Lower leg skin (tissue), 4 donors: Measurements from ENCODE around the gene SHFL. TPM values are rescaled to one million over a fixed set of nuclear protein-coding genes. Genes with fewer than 3 reads are reported as not detected.

ENCODE experiments used
- DNase-seq, 2 donors: peaks; one replicate each; pipeline ENCODE4 v3.0.0-alpha.2; 2019; ENCODE audit warnings: low spot score in 2 of 2
- H3K4me3 ChIP-seq: fragments of 200-600 bp; sonication (generic); 2 replicates; pipeline ENCODE4 v1.5.1; 2017; ENCODE audit warnings: mild to moderate bottlenecking, low read depth; ENCODE audit not compliant: poor library complexity, severe bottlenecking
- POLR2A ChIP-seq, 2 donors: fragments of 450-650 bp; IDR thresholded peaks; one replicate each; pipeline ENCODE4 v1.6.1; 2016 to 2017; ENCODE audit warnings: antibody characterized with exemption in 2 of 2, mild to moderate bottlenecking in 1 of 2, moderate library complexity in 1 of 2
- WGBS, 2 donors: methylation state at CpG; one replicate each; pipeline ENCODE4 v1.1.5; 2018; 5-methylcytosine and 5-hydroxymethylcytosine counted together
- intact Hi-C: fragments of 100-400 bp; cut with DNase I; formaldehyde crosslinking; loops from one replicate; pipeline ENCODE4 v1.15.0; 2023; ENCODE audit warnings: low total_unique reads
- microRNA-seq, 2 donors: library from miRNA; unstranded; fragments of <30 nt; microRNA quantifications; one replicate each; pipeline ENCODE4, GENCODE V29; 2016; ENCODE audit warnings: borderline replicate concordance in 2 of 2, borderline number of aligned reads in 1 of 2
- total RNA-seq, 4 donors: library from RNA; depleted of rRNA; stranded (reverse); fragments of >200 nt; gene quantifications; one replicate each; pipeline ENCODE4 v1.1.0, GENCODE V29; 2016
- TF ChIP-seq, protein P1 (sequence below), 3 donors: fragments of 450-650 bp; IDR thresholded peaks; one replicate each; pipeline ENCODE4 v1.5.1; 2016; ENCODE audit warnings: antibody characterized with exemption in 3 of 3, mild to moderate bottlenecking in 3 of 3, moderate library complexity in 2 of 3

Gene SHFL
- total RNA-seq, 4 donors from 2014 or later: 17.0 to 24.6 (median 23.3) TPM

DNA sequence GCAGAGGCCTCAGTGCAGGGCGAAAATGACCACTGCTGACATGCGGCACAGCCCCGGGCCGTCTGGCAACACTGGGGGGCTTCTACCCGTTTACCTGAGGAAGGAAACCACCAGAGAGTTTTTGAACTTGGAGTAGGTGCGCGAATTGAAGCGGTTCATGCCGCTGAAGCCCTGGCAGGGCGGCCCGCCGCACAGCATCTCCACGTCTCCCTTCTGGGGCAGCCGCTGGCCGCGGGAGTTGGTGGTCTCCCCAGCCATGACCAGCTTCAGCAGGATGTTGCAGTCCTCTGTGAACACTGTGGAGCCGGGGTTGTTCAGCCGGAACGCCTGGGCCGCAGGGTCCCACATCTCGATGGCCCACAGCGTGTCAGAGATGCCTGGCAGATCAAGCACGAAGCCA lies 53.8 kb downstream of the SHFL start:
- DNase-seq: no peak
- WGBS, 2 donors: 95% methylated on average over 19 to 23 of the region's 23 CpGs
- H3K4me3 ChIP-seq: no peak overlapping the region
- TF ChIP-seq, protein P1, sequence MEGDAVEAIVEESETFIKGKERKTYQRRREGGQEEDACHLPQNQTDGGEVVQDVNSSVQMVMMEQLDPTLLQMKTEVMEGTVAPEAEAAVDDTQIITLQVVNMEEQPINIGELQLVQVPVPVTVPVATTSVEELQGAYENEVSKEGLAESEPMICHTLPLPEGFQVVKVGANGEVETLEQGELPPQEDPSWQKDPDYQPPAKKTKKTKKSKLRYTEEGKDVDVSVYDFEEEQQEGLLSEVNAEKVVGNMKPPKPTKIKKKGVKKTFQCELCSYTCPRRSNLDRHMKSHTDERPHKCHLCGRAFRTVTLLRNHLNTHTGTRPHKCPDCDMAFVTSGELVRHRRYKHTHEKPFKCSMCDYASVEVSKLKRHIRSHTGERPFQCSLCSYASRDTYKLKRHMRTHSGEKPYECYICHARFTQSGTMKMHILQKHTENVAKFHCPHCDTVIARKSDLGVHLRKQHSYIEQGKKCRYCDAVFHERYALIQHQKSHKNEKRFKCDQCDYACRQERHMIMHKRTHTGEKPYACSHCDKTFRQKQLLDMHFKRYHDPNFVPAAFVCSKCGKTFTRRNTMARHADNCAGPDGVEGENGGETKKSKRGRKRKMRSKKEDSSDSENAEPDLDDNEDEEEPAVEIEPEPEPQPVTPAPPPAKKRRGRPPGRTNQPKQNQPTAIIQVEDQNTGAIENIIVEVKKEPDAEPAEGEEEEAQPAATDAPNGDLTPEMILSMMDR (IDR thresholded peaks at IDR 0.05): no peak
- no peak for TF ChIP-seq POLR2A (IDR thresholded peaks at IDR 0.05)
- intact Hi-C loops: no loop called here

DNA sequence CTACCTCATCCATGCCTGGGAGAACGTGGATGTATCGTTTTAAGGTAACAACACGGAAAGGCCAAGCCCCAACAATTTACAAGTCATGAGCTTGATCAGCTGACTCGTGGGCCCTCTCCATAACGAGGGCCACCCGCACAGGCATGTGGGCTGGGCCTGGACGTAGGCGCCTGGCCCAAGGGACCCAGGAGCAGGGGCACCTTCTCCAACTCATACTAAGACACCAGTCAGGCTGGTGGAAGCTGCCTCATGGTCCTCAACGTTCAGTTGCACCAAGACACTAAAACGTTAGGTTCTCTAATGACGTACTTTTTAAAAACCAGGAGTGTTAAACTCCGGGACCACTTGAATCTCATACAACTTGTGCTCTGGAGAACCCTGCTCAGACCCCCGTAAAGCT lies 55.4 kb downstream of the SHFL start:
- 89 to 90% methylated on average over 13 of the region's 13 CpGs for WGBS, 2 donors
- no peak for TF ChIP-seq POLR2A (IDR thresholded peaks at IDR 0.05)
- TF ChIP-seq, protein P1 (IDR thresholded peaks at IDR 0.05): no peak

DNA sequence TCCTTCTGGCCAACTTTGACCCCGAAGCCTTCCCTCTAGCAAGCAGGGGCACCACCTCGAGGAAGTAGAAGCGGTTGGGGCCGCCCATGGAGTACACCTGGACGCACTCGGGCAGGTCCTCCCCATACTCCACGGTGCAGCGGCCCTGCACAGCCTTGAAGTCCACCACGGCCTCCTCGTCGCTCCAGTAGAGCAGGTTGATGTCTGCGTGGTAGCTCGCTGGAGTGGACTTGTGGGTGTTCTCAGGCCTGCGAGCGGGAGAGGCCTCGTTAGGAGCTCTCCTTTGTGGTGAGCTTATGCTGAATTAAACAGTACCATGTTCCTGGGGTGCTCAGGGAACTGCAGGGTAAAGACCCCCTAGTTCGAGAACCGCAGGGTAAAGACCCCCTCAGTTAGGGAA lies 55.9 kb downstream of the SHFL start:
- intact Hi-C loops: no loop called here
- DNase-seq: no peak
- TF ChIP-seq, protein P1 (IDR thresholded peaks at IDR 0.05): no peak
- no peak for TF ChIP-seq POLR2A (IDR thresholded peaks at IDR 0.05)
- WGBS, 2 donors: 94 to 98% methylated on average over 17 to 18 of the region's 18 CpGs
- no peak overlapping the region for H3K4me3 ChIP-seq

More for the DNA sequence above, 55.4 kb downstream of the SHFL start:
- H3K4me3 ChIP-seq: no peak overlapping the region
- intact Hi-C loops: no loop called here
- DNase-seq: no peak

Small RNA genes within 50 kb of the gene (microRNA-seq; reads per million reads assigned to microRNA genes)
- 0 reads per million in 2 donors for gene MIR5589

Other genes with a start within 250 kb of the SHFL start
- gene OLFM2, start 149.8 kb upstream of the SHFL start, total RNA-seq: 100 to 1,000 TPM in 3 of 4 donors, 10 to 100 TPM in 1; 94.8 to 157 (median 112) TPM
- gene COL5A3, start 75.8 kb upstream of the SHFL start, total RNA-seq: 10 to 100 TPM; 11.9 to 31.9 (median 20.7) TPM
- not detected for gene RDH8, start 72.8 kb upstream of the SHFL start, total RNA-seq
- 1 to 10 TPM in 1 of 4 donors, under 1 TPM in 2, not detected in 1; 0.21 to 1.8 (median 0.68) TPM for gene ANGPTL6, start 16.4 kb downstream of the SHFL start, total RNA-seq
- gene PPAN, start 20.0 kb downstream of the SHFL start, total RNA-seq: 10 to 100 TPM; 38.7 to 61.3 (median 52.9) TPM
- gene P2RY11, start 25.4 kb downstream of the SHFL start, total RNA-seq: 10 to 100 TPM; 19.0 to 26.3 (median 22.5) TPM
- gene EIF3G, start 33.6 kb downstream of the SHFL start, total RNA-seq: 100 to 1,000 TPM; 292 to 348 (median 320) TPM
- 10 to 100 TPM; 13.2 to 38.4 (median 32.0) TPM for gene DNMT1, start 108.6 kb downstream of the SHFL start, total RNA-seq
- 10 to 100 TPM in 2 of 4 donors, 1 to 10 TPM in 2; 4.5 to 11.4 (median 8.2) TPM for gene S1PR2, start 145.0 kb downstream of the SHFL start, total RNA-seq
- gene MRPL4, start 165.9 kb downstream of the SHFL start, total RNA-seq: 10 to 100 TPM; 77.2 to 90.8 (median 83.5) TPM
- gene ICAM1, start 184.8 kb downstream of the SHFL start, total RNA-seq: 10 to 100 TPM in 1 of 4 donors, 1 to 10 TPM in 3; 5.1 to 19.0 (median 6.7) TPM
- under 1 TPM in 1 of 4 donors, not detected in 3; 0.38 TPM for gene ICAM4, start 200.6 kb downstream of the SHFL start, total RNA-seq
- under 1 TPM in 2 of 4 donors, not detected in 2; 0.13 to 0.20 TPM for gene ICAM5, start 203.6 kb downstream of the SHFL start, total RNA-seq
- 1 to 10 TPM in 3 of 4 donors, not detected in 1; 2.2 to 3.8 (median 2.8) TPM for gene ZGLP1, start 223.5 kb downstream of the SHFL start, total RNA-seq
- 10 to 100 TPM; 10.3 to 20.7 (median 18.2) TPM for gene FDX2, start 229.7 kb downstream of the SHFL start, total RNA-seq
- 10 to 100 TPM; 14.2 to 22.5 (median 19.2) TPM for gene RAVER1, start 247.2 kb downstream of the SHFL start, total RNA-seq